HepG2 (cell line): ENCODE results near the gene SETD3. TPM values are rescaled to one million over a fixed set of nuclear protein-coding genes. Genes with fewer than 3 reads are reported as not detected.

Experiments used
- AHR ChIP-seq: IDR thresholded peaks from 2 replicates; pipeline ENCODE4 v1.6.1; 2018; ENCODE audit warnings: missing genetic modification reagents, missing compliant biosample characterization
- ARID3A ChIP-seq: IDR thresholded peaks from 2 replicates; pipeline ENCODE4 v1.6.1; 2012; ENCODE audit warnings: low read depth, low read length, improper control_type of control experiment
- E2F5 ChIP-seq: sonication (generic); formaldehyde crosslinking; conservative IDR thresholded peaks from 2 replicates; pipeline ENCODE4 v1.4.0; 2020; ENCODE audit warnings: missing genetic modification reagents
- FOSL1 ChIP-seq: sonication (generic); formaldehyde crosslinking; IDR thresholded peaks from 2 replicates; pipeline ENCODE4 v1.9.0; 2021; ENCODE audit warnings: missing genetic modification reagents, borderline replicate concordance
- HIVEP1 ChIP-seq: sonication (generic); formaldehyde crosslinking; IDR thresholded peaks from 2 replicates; pipeline ENCODE4 v1.4.0; 2020; ENCODE audit warnings: mild to moderate bottlenecking, missing genetic modification reagents
- ISL2 ChIP-seq: sonication (generic); formaldehyde crosslinking; IDR thresholded peaks from 2 replicates; pipeline ENCODE4 v1.5.0; 2020; ENCODE audit warnings: missing genetic modification reagents
- MAFF ChIP-seq: IDR thresholded peaks from 2 replicates; pipeline ENCODE4 v1.6.1; 2011; ENCODE audit warnings: low read depth, low read length, improper control_type of control experiment
- MAFK ChIP-seq, 2 experiments: IDR thresholded peaks in 1 of 2; conservative IDR thresholded peaks in 1 of 2; 2 replicates each; pipeline ENCODE4 v1.6.1; 2011; ENCODE audit warnings: improper control_type of control experiment in 2 of 2, low read length in 2 of 2
- NCOA2 ChIP-seq: sonication (generic); formaldehyde crosslinking; IDR thresholded peaks from 2 replicates; pipeline ENCODE4 v1.8.0; 2022; ENCODE audit warnings: inconsistent platforms
- SMAD3 ChIP-seq: sonication (generic); formaldehyde crosslinking; IDR thresholded peaks from 2 replicates; pipeline ENCODE4 v1.4.0; 2020; ENCODE audit warnings: missing genetic modification reagents
- SP5 ChIP-seq: IDR thresholded peaks from 2 replicates; pipeline ENCODE4 v1.6.1; 2016; ENCODE audit warnings: low read depth, borderline replicate concordance
- SUZ12 ChIP-seq: fragments of 150-350 bp; IDR thresholded peaks from 2 replicates; pipeline ENCODE4 v1.6.1; 2014; ENCODE audit warnings: low read depth, low read length
- YEATS2 ChIP-seq: sonication (generic); formaldehyde crosslinking; IDR thresholded peaks from 2 replicates; pipeline ENCODE4 v1.4.0; 2020; ENCODE audit warnings: missing genetic modification reagents, borderline replicate concordance
- ZNF333 ChIP-seq: sonication (generic); formaldehyde crosslinking; IDR thresholded peaks from 2 replicates; pipeline ENCODE4 v1.4.0; 2020; ENCODE audit warnings: mild to moderate bottlenecking, missing genetic modification reagents, borderline replicate concordance
- ZNF605 ChIP-seq: sonication (generic); formaldehyde crosslinking; IDR thresholded peaks from 2 replicates; pipeline ENCODE4 v1.8.0; 2022; ENCODE audit warnings: mild to moderate bottlenecking, missing genetic modification reagents
- polyA plus RNA-seq, 8 experiments: library from polyadenylated mRNA; depleted of rRNA in 3 of 8; stranded (reverse) in 7 of 8; unstranded in 1 of 8; fragments of >200 nt; fragmentation: Illumina TruSeq in 4 of 8; extraction: Trizol in 4 of 8; gene quantifications; 2 replicates each; pipeline versions ENCODE4 v1.2.1 to v1.2.3, GENCODE V29; 2011 to 2016; ENCODE audit warnings: low read depth in 4 of 8, missing spikeins in 1 of 8, mixed read lengths in 1 of 8; ENCODE audit not compliant: insufficient read depth in 1 of 8
- total RNA-seq, 5 experiments: library from RNA; depleted of rRNA; stranded (reverse); fragments of >200 nt; fragmentation: Illumina TruSeq; extraction: Trizol; gene quantifications; 2 replicates each; pipeline ENCODE4 v1.2.3, GENCODE V29; 2016; ENCODE audit warnings: low read depth in 1 of 5
- TF ChIP-seq, protein P1 (sequence below): sonication (generic); formaldehyde crosslinking; IDR thresholded peaks from 2 replicates; pipeline ENCODE4 v1.5.1; 2020; ENCODE audit warnings: mild to moderate bottlenecking, missing genetic modification reagents, moderate library complexity

The SETD3 gene
- total and polyA plus RNA-seq, 2 of the 13 experiments (the other 11 are each of a cell fraction or from before 2014, with no cell fraction given): 30.3 to 67.1 TPM

- TF ChIP-seq, protein P1, sequence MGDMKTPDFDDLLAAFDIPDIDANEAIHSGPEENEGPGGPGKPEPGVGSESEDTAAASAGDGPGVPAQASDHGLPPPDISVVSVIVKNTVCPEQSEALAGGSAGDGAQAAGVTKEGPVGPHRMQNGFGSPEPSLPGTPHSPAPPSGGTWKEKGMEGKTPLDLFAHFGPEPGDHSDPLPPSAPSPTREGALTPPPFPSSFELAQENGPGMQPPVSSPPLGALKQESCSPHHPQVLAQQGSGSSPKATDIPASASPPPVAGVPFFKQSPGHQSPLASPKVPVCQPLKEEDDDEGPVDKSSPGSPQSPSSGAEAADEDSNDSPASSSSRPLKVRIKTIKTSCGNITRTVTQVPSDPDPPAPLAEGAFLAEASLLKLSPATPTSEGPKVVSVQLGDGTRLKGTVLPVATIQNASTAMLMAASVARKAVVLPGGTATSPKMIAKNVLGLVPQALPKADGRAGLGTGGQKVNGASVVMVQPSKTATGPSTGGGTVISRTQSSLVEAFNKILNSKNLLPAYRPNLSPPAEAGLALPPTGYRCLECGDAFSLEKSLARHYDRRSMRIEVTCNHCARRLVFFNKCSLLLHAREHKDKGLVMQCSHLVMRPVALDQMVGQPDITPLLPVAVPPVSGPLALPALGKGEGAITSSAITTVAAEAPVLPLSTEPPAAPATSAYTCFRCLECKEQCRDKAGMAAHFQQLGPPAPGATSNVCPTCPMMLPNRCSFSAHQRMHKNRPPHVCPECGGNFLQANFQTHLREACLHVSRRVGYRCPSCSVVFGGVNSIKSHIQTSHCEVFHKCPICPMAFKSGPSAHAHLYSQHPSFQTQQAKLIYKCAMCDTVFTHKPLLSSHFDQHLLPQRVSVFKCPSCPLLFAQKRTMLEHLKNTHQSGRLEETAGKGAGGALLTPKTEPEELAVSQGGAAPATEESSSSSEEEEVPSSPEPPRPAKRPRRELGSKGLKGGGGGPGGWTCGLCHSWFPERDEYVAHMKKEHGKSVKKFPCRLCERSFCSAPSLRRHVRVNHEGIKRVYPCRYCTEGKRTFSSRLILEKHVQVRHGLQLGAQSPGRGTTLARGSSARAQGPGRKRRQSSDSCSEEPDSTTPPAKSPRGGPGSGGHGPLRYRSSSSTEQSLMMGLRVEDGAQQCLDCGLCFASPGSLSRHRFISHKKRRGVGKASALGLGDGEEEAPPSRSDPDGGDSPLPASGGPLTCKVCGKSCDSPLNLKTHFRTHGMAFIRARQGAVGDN (CRISPR knock-in tag): no peak
- TF ChIP-seq NCOA2 (CRISPR knock-in tag) (no peak), SP5 (CRISPR knock-in tag) (no peak), SMAD3 (CRISPR knock-in tag) (no peak), FOSL1 (CRISPR knock-in tag) (no peak), ISL2 (CRISPR knock-in tag) (no peak), MAFK (conservative IDR thresholded peaks at IDR 0.05 in 1 of 2, IDR thresholded peaks at IDR 0.05 in 1 of 2; ENCODE audit: low read length in 2 of 2) (peak; percentile 71 to 84), MAFF (peak; percentile 73), HIVEP1 (CRISPR knock-in tag) (no peak), E2F5 (CRISPR knock-in tag) (no peak), ZNF605 (no peak), ZNF333 (CRISPR knock-in tag) (no peak), AHR (no peak), SUZ12 (no peak), ARID3A (no peak), YEATS2 (CRISPR knock-in tag) (no peak)
Observed at GRCh38 chr14:99479160-99479905, 1.3 kb downstream of the SETD3 start (continued).
